Muscle layer of colon (tissue), 2 donors: Measurements from ENCODE around the gene RFC4.
"Not testable (repeated sequence)": the region's sequence is repeated elsewhere in the genome, so short reads cannot be mapped to it uniquely, and the experiment has no call there.

Source experiments
- H3K27ac ChIP-seq: one replicate; pipeline ENCODE4 v1.7.0; 2013; ENCODE audit warnings: low read depth, mild to moderate bottlenecking, low read length, moderate library complexity
- H3K27me3 ChIP-seq, 2 donors: one replicate each; pipeline ENCODE4 v1.7.0; 2013; ENCODE audit warnings: low read length in 2 of 2, mild to moderate bottlenecking in 2 of 2; ENCODE audit not compliant: insufficient read depth in 2 of 2, control insufficient read depth in 1 of 2
- H3K36me3 ChIP-seq: one replicate; pipeline ENCODE4 v1.7.0; 2013; ENCODE audit warnings: mild to moderate bottlenecking, low read length; ENCODE audit not compliant: insufficient read depth
- H3K4me1 ChIP-seq: one replicate; pipeline ENCODE4 v1.7.0; 2013; ENCODE audit warnings: mild to moderate bottlenecking, low read length; ENCODE audit not compliant: insufficient read depth
- H3K4me3 ChIP-seq, 2 donors: one replicate each; pipeline ENCODE4 v1.7.0; 2013; ENCODE audit warnings: low read length in 2 of 2, low read depth in 1 of 2, mild to moderate bottlenecking in 1 of 2, moderate library complexity in 1 of 2
- H3K9ac ChIP-seq: one replicate; pipeline ENCODE4 v1.7.0; 2013; ENCODE audit warnings: low read length
- H3K9me3 ChIP-seq: one replicate; pipeline ENCODE4 v1.7.0; 2013; ENCODE audit warnings: mild to moderate bottlenecking, low read length
- donor health status: abdominal sarcoma.
- donor health status: Adenocarcinoma of cecum.

The RFC4 gene

DNA sequence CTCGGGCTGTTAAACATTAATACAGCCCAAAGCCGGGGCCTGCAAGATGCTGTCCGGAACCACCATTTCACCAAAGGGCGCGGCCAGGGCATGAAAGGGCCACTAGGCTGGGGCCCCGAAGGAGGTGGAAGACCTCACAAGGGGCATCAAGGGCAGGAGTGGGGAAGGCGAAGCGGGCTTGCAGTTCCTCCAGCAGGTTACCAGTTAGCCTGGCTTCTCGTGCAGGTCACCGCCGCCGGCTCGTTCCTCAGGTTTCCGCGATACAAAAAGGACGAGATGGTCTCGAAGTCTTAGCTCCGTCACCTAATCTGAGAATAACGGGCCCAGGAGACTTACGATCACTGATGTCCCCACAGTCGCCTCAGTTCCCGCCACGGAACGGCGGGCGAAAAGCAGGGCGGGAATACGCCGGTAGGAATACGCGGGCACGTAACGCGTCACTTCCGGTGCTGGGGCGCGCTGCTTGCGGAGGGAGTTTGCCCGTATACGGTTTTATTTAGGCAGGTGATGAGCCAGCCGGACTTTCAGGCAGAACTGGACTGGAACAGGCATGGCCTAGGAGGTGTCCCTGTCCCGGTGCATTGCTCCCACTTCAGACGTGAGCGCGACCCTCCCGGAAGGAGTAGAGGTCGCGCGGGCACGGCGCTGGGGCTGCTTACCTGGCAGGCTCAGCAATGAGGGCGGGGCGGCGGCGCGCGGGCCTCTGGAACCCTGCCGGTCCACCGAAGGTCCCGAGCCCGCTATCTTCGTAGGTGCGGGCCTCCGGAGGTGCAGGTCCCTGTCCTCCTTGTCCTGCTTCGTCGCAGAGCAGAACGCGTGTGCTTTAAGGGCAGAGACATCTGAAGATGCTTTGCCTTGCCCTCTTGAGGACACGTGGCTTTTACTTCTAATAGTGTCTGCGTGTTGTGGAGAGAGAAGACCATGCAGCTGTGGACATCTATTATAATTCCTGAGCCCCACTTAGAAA lies at the start of gene RFC4:
TSS of gene RFC4 (minus strand) at position 394 of the 967 bp plus-strand sequence. CDS start 1,769 bp downstream, outside the sequence.
- Histone ChIP-seq H3K9ac (peak within 1 kb of the TSS; percentile 93), H3K27ac (peak within 1 kb of the TSS; percentile 38), H3K9me3 (no peaks in the 10 kb centered on the region), H3K4me3 (peak within 1 kb of the TSS; percentile 55 to 97), H3K27me3 (no peaks in the 10 kb centered on the region), H3K4me1 (peaks cover 15% of the 10 kb centered on the region), H3K36me3 (peaks cover 4% of the 10 kb centered on the region)

DNA sequence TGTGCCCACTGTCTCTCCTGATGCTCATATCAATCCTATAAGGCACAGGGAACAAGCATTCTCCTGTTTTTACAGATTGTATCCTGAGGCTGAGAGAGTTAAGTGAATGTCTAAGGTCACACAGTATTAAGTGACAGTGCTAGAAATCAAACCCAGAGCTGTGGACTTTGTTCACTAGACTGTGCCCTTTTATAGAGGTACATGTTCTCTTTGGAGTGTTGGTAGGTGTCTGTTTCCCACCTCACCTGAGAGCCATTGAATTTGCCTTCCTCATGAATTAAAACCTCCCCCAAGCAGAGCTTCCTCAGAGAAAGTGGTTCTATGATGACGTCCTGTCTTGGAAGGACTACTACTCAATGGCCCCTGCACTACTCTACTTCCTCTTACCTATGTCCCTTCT lies 48.7 kb upstream of the RFC4 start:
- no peaks in the 10 kb centered on the region for H3K4me1 ChIP-seq
- no peaks in the 10 kb centered on the region for H3K27me3 ChIP-seq
- no peak overlapping the region for H3K9ac ChIP-seq
- no peak overlapping the region for H3K27ac ChIP-seq
- H3K36me3 ChIP-seq = no peaks in the 10 kb centered on the region
- no peaks in the 10 kb centered on the region for H3K9me3 ChIP-seq
- no peak overlapping the region for H3K4me3 ChIP-seq

DNA sequence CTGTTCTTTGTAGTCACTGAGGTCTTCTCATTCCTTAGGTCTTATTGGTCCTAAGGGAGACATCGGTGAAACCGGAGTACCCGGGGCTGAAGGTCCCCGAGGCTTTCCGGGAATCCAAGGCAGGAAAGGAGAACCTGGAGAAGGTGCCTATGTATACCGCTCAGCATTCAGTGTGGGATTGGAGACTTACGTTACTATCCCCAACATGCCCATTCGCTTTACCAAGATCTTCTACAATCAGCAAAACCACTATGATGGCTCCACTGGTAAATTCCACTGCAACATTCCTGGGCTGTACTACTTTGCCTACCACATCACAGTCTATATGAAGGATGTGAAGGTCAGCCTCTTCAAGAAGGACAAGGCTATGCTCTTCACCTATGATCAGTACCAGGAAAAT lies 47.9 kb upstream of the RFC4 start:
- Histone ChIP-seq H3K4me3 (no peak overlapping the region), H3K9ac (no peak overlapping the region), H3K27ac (no peak overlapping the region), H3K36me3 (no peaks in the 10 kb centered on the region), H3K9me3 (no peaks in the 10 kb centered on the region), H3K27me3 (no peaks in the 10 kb centered on the region), H3K4me1 (no peaks in the 10 kb centered on the region)

DNA sequence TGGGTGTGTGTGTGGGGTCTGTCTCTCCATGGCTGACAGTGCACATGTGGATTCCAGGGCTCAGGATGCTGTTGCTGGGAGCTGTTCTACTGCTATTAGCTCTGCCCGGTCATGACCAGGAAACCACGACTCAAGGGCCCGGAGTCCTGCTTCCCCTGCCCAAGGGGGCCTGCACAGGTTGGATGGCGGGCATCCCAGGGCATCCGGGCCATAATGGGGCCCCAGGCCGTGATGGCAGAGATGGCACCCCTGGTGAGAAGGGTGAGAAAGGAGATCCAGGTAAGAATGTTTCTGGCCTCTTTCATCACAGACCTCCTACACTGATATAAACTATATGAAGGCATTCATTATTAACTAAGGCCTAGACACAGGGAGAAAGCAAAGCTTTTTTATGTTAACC lies 46.7 kb upstream of the RFC4 start:
- H3K27me3 ChIP-seq = no peaks in the 10 kb centered on the region
- no peak overlapping the region for H3K9ac ChIP-seq
- no peaks in the 10 kb centered on the region for H3K9me3 ChIP-seq
- H3K36me3 ChIP-seq = no peaks in the 10 kb centered on the region
- no peak overlapping the region for H3K27ac ChIP-seq
- H3K4me3 ChIP-seq = no peak overlapping the region
- H3K4me1 ChIP-seq = no peaks in the 10 kb centered on the region

GRCh38 chr3:186851835-186852234 lies 45.6 kb upstream of the RFC4 start:
- not testable (repeated sequence) for H3K4me3 ChIP-seq, H3K9ac ChIP-seq, H3K9me3 ChIP-seq, H3K36me3 ChIP-seq, H3K4me1 ChIP-seq, H3K27ac ChIP-seq, H3K27me3 ChIP-seq

DNA sequence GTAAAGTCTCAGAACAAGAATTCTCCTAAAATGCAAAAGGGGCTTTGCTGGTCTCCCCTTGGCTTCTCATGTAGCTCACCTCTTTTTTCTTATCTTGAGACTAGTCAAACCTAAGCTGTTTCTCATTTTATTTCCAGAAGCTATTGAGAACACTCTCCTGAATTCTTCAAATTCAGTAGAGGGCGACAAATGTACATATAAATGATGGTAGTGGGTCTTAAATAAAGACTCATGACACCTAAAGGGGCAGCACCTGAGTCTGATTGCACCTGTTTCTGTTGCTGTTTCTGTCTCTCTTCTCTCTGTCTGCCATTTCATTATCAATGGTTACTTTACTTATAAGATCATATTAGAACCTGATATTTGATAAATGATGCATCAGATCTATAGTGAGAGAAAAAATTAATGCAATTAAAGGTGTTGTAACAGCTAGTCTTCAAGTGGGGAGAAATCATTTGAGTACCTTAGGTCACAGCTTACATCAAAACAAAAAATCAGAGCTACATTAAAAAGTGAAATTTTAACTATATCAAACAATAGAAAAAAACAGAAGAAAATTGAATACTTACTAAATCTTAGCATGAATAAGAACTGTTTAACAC lies 43.2 kb upstream of the RFC4 start:
- Histone ChIP-seq H3K27ac (no peak overlapping the region), H3K9ac (no peak overlapping the region), H3K9me3 (no peaks in the 10 kb centered on the region), H3K27me3 (no peaks in the 10 kb centered on the region), H3K4me1 (no peaks in the 10 kb centered on the region), H3K36me3 (no peaks in the 10 kb centered on the region), H3K4me3 (no peak overlapping the region)

DNA sequence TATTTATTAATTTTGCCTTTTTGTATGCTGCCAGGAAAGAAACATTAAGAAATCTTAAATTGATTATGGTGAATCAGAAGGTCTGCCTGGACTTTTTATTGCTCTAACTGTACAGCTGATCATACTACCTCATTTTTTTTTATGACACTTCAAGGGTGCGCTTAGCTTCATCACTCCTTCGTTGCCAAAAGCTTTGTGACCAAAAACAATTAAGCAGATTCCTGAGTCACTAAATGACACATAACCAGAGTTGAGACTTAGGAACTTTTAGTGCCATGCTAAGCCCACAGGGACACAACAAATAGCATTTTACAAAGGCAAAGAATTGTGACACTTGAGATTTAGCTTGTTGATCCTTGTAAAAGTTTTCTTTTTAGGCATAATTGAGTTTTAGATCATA lies 41.2 kb upstream of the RFC4 start:
- Histone ChIP-seq H3K36me3 (no peaks in the 10 kb centered on the region), H3K4me3 (no peak overlapping the region), H3K27me3 (no peaks in the 10 kb centered on the region), H3K27ac (no peak overlapping the region), H3K9ac (no peak overlapping the region), H3K9me3 (no peaks in the 10 kb centered on the region), H3K4me1 (no peaks in the 10 kb centered on the region)

DNA sequence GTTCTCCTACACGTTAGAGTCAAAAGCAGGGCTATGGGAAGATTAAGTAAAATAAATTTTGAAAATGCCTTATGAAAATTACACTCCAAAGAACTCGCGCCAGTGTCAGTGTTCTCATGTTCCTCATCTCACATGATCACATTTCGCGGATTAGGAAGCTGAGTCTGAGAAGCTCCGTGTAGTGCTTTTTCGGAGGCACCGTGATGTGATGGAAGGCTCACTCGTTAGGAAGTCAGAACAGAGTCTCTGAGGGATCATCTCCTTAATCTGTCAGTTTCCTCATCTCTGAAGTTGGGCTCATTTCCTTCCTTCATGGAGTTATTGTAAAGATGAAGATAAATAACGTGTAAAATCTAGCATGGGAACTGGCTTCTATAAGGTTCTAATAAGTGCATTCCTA lies 39.5 kb upstream of the RFC4 start:
- H3K9ac ChIP-seq = no peak overlapping the region
- no peak overlapping the region for H3K27ac ChIP-seq
- no peak overlapping the region for H3K4me3 ChIP-seq
- no peaks in the 10 kb centered on the region for H3K9me3 ChIP-seq
- H3K27me3 ChIP-seq = no peaks in the 10 kb centered on the region
- no peaks in the 10 kb centered on the region for H3K36me3 ChIP-seq
- no peaks in the 10 kb centered on the region for H3K4me1 ChIP-seq

- Histone ChIP-seq H3K4me3 (no peak overlapping the region), H3K27ac (no peak overlapping the region), H3K9me3 (no peaks in the 10 kb centered on the region), H3K9ac (no peak overlapping the region), H3K27me3 (no peaks in the 10 kb centered on the region), H3K36me3 (no peaks in the 10 kb centered on the region), H3K4me1 (no peaks in the 10 kb centered on the region)
These were observed 38.6 kb upstream of the RFC4 start for GRCh38 chr3:186844908-186845307.

DNA sequence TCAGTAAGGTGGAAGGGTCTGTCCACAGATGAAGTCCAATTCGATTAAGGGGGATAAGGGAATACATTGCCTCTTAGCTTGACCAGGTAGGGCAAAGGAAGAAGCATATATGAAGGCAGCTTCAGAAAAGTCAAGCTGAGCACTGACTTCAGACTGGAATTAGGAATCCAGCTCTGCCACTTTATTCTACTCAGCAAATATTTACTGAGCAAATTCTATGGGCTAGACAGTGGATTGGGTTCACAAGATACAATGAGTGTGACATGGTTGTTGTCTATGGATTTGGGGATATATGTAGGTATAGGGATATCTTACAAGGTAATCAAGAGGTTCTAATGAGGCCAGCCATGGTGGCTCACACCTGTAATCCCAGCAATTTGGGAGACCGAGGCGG lies 36.8 kb upstream of the RFC4 start:
- Histone ChIP-seq H3K9me3 (no peaks in the 10 kb centered on the region), H3K27me3 (no peaks in the 10 kb centered on the region), H3K4me3 (no peak overlapping the region), H3K9ac (no peak overlapping the region), H3K27ac (no peak overlapping the region), H3K4me1 (no peaks in the 10 kb centered on the region), H3K36me3 (no peaks in the 10 kb centered on the region)

DNA sequence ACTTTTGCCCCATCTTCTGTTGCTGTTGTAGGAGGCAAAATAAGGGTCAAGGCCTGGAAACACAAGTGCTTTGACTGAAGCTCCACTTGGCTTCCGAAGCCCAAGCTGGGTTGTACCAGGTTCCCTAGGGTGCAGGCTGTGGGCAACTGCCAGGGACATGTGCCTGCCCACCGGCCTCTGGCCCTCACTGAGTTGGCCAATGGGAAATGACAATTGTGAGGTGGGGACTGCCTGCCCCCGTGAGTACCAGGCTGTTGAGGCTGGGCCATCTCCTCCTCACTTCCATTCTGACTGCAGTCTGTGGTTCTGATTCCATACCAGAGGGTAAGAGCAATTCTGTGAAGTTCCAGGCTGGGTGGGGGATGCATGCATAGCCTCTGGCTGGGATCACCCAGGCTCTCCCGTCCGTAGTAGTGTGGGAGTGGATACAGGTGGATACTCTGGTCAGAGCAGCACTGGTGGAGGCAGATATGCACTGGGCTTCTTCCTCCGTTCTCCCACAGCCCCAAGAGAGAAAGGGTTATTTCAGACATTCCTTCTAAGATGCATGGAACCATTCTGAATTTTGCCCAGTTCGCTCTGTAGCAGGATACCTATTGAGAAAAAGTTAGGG lies 36.2 kb upstream of the RFC4 start, which contains the start of gene ADIPOQ:
TSS of gene ADIPOQ (plus strand) at position 285 of the 613 bp plus-strand sequence. CDS start 10,349 bp downstream, outside the sequence.
- no peak within 1 kb of the TSS for H3K27ac ChIP-seq
- H3K27me3 ChIP-seq = no peaks in the 10 kb centered on the region
- no peaks in the 10 kb centered on the region for H3K4me1 ChIP-seq

More for the DNA sequence above, 36.2 kb upstream of the RFC4 start, which contains the start of gene ADIPOQ:
- Histone ChIP-seq H3K9me3 (no peaks in the 10 kb centered on the region), H3K36me3 (no peaks in the 10 kb centered on the region), H3K9ac (no peak within 1 kb of the TSS), H3K4me3 (no peak within 1 kb of the TSS)
